DMS114 treated with DMSO at 0.1 percent for 48 hours (cell line): ENCODE measurements around the gene CD84.
"Not testable (repeated sequence)": the region's sequence is repeated elsewhere in the genome, so short reads cannot be mapped to it uniquely, and the experiment has no call there.

ENCODE experiments used
- DNase-seq: peaks from one replicate; lab custom pipeline; 2025; ENCODE audit not compliant: unreplicated experiment; lab: John Stamatoyannopoulos, UW

The CD84 gene

DNA sequence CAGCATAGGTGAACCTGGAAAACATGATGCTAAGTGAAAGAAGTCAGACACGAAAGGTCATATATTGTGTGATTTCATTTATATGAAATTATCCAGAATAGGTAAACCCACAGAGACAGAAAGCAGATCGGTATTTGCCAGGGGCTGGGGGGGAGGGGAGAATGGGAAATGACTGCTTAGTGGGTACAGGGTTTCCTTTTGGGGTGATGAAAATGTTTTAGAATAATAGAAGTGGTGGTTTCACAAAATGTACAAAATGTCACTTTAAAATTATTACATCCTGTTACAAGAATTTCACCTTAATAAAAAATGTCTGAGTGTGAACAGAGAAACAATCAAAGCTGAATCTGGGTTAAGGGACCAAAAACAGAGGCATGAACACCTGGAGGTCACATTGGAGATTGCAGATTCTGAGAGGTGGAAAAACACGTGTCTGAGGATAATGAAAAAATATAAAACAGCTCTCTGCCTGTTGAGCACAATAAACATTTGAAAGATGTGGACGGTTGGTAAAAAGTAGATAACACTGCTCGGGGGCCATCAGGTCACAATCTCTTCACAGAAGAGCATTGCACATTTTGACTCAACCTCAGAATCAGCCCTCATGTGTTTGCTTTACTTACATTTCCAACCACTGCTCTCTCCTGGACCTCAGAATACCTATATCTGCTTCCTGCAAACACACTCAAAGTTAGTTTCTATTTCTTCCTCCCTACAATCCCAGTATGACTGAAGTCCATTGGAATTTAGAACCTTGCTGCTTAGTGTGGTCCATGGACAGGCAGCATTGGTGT lies 59.5 kb downstream of the CD84 start:
- DNase-seq = no peak

DNA sequence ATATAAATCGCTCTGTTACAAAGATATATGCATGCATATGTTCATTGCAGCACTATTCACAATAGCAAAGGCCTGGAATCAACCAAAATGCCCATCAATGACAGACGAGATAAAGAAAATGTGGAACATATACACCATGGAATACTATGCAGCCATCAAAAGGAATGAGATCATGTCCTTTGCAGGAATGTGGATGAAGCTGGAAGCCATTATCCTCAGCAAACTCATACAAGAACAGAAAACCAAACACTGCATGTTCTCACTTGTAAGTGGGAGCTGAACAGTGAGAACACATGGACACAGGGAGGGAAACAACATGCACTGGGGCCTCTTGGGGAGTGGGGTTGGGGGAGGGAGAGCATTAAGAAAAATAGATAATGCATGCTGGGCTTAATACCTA lies 61.8 kb downstream of the CD84 start:
- not testable (repeated sequence) for DNase-seq

DNA sequence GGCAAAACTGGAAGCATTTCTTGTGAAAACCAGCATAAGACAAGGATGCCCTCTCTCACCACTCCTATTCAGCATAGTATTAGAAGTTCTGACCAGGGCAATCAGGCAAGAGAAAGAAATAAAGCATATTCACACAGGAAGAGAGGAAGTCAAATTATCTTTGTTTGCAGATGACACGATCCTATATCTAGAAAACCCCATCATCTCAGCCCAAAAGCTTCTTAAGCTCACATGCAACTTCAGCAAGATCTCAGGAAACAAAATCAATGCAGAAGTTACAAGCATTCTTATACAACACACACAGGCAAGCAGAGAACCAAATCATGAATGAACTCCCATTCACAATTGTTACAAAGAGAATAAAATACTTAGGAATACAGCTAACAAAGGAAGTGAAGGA lies 63.4 kb downstream of the CD84 start:
- not testable (repeated sequence) for DNase-seq

DNA sequence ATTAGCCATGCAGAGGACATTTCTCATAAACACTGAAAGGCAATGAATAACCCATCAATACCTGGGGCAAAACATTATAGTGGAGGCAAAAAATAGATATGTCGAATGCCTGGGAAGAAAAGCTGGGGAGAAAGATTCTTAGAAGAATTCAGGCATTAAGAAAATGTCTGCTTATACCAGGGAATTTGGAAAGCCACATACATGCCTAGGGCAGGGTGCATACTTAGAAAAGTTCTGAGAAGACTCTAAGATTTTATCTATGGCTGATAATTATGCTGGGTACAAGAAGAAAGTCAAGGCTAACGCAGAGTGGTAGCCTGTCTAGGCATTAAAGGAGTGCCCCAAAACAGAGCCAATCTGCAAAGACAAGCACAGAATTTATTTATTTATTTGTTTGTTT lies 74.6 kb downstream of the CD84 start:
- no peak for DNase-seq

DNA sequence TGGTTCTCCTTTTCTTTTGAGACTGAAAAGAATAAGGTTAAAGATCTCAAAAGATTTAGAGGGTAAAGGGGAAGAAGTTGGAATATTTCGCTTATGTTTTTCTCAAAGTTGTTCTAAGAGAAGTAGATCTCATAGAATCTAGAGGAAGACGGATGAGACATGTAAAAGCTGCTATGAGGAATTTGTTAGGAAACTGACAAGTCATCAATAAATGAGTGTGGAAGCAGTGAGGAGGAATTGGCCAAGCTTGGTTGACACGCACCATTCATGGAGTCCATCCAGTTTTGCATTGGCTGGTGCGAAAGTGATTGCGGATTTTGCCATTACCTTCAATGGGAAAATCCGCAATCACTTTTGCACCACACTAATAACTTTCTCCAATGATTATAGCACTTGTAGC lies 76.2 kb downstream of the CD84 start:
- no peak for DNase-seq

DNA sequence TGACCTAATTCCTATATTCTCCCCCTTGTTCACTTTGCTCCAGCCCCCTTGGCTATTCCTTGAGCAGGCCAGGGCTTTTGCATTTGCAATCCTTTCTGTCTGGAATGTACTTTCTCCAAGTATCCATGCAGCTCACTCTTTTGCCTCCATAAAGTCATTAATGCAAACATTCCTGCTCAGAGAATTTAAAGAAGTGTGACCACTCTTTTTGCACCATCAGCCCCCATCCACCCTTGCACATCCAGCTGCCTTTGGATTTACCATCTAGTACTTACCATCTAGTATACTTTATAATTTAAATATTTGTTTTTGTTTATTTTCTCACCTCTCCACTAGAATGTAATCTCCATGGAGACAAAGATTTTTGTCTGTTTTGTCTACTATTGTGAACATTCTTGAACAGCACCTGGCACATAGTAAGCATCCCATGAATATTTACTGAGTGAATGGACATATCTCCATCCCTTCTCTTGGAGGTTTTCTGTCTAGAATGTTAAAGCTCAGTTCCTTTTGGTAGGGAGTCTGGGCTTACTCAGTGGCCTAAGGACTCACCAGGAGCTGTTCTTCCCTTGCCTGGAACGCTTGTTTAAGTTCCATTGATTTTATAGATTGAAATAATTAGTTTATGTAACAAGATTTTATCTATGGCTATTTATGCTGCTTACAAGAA lies 78.8 kb downstream of the CD84 start:
- no peak for DNase-seq

DNA sequence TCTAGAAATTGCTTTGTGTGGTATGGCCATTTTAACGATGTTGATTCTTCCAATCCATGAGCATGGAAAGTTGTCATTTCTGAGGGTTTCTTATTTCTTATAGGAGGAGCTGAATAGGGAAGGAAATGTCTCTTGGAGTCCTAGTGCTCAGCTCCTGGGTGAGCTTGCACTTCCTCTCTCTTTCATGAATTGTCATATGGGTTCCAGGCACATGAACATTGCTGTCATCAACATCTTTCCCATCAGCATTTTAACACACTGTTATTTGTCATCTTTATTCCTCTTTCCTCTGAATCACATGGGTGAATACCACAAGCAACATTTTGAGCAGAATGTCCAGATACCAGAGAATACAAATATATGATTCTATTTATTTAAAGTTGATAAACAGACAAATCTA lies 79.7 kb downstream of the CD84 start:
- DNase-seq = no peak

DNA sequence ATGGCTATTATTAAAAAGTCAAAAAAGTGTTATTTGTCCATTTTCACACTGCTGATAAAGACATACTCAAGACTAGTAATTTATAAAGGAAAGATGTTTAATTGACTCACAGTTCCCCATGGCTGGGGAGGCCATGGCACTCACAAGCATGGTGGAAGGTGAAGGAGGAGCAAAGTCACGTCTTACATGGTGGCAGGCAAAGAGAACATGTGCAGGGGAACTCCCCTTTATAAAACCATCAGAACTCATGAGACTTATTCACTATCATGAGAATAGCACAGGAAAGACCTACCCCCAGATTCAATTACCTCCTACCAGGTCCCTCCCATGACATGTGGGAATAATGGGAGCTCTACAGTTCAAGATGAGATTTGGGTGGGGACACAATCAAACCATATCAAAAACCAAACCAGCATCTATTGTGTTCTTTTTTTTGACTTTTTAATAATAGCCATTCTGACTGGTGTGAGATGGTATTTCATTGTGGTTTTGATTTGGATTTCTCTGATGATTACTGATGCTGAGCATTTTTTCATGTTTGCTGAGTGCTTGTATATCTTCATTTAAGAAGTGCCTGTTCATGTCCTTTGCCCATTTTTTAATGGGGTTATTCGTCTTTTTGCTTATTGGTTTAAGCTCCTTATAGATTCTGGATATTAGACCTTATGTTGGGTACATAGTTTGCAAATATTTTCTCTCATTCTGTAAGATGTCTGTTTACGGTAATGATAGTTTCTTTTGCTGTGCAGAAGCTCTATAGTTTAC lies 80.8 kb downstream of the CD84 start:
- DNase-seq = not testable (repeated sequence)

DNA sequence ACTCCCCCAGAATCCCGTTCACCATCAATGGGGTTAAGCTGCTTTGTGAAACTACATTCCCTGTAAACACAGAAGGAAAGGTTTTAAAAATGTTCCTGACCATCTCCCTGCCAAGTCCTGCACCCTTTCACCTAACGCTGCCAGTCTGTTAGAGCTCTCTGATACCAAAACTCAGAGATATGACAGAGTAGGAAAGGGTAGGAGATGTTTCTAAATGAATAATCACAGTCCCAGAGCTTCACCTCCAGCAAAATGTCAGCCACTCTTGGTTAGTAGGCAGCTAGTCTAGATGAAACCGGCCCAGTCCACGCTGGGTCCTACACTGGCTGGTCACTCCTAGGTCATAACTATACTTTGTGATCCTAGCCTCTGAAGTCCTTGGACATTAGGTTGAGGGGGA lies 83.0 kb downstream of the CD84 start:
- DNase-seq = no peak

DNA sequence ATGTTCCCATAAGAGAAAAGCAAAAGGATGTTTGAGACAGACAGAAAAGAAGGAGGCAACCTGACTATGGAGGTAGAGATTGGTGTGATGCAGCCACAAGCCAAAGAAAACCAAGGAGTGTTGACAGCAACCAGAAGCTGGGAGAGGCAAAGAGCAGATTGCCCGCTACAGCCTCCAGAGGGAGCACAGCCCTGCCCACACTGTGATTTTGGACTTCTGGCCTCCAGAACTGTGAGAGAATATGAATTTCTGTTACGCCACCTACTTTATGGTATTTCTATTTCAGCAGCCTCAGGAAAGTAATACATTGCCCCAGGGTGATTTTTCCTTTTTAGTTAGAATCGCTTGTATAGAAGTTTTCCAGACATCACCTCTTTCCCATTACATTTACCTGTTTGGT lies 84.7 kb downstream of the CD84 start:
- no peak for DNase-seq

DNA sequence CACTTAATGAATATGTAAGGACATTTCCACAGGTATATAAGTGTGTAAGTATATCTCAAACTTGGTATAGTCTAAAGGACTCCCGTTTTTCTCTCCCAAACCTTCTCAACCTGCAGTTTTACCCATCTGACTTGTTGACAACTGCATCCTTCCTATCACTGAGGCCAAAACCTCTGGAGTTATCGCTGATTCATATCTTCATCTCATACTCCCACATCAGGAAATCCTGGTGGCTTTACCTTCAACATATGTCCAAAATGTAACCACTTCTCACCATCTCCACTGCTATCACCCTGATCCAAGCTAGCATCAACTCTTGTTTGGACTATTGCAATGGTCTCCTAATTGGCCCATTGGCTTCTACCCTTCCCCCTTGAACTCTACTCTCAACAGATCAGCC lies 86.7 kb downstream of the CD84 start:
- DNase-seq = no peak

DNA sequence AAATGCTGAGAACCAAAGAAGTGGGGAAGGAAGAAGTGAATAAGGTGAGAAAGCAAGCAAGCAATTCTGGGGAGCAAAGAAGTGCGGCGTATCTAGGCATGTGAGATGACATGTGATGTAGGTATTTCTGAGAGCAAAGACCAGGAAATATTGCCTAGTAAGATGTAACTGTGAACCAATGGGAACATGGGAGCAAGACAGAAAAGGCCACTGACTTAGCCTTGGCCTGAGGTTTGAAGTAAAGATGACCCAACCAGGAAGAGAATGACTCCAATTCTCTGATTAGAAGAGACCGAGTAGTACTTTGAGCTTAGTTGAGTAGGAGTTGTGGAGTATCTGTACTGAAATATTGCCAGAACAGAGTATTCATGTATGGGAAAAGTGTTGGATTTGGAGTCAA lies 87.3 kb downstream of the CD84 start:
- no peak for DNase-seq
